Medulla oblongata (tissue), 1 donor: Measurements from ENCODE around the gene SLC35E2B.
A peak's percentile ranks its signal among the peaks of the same experiment; 100 is the strongest.
"Not testable (repeated sequence)": the region's sequence is repeated elsewhere in the genome, so short reads cannot be mapped to it uniquely, and the experiment has no call there.

Experiments used
- DNase-seq: peaks from one replicate; pipeline ENCODE4 v3.0.0-alpha.2; 2015; ENCODE audit errors: extremely low spot score

Gene SLC35E2B

DNA sequence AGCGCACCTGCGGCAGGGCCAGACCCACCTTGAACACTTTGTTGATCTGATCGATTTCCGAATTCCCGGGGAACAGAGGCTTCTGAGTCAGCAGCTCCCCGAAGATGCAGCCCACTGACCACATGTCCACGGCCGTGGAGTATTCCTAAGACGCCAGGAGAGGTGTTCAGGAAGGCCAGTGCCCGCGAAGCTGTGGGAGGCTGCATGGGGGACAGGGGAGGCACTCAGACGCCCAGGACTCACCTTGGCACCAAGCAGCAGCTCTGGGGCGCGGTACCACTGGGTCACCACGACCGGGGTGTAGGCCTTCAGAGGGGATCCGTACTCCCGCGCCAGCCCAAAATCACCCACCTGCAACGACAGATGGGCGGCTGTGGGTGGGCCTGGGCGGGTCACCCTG, 11.2 kb upstream of the SLC35E2B start:
- no peak for DNase-seq

DNA sequence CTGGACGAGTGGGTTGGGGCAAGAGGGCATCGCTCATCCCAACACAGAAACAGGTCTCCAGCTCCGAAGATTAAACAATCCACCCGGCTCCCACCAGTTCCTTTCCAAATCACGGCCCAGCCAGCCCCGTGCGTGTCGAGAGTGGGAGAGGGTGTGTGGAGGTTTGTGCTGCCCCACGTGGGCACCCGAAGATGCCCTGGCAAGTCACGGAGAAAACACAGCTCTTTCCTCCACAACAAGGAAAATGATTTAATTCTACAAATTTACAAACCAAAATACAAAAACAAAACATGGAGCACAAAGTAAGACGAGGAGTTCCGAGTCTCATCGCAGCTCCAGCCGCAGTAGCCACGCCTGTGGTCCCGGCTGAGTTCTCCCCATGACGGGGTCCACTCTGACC, 9.9 kb upstream of the SLC35E2B start:
- DNase-seq: not testable (repeated sequence)

DNA sequence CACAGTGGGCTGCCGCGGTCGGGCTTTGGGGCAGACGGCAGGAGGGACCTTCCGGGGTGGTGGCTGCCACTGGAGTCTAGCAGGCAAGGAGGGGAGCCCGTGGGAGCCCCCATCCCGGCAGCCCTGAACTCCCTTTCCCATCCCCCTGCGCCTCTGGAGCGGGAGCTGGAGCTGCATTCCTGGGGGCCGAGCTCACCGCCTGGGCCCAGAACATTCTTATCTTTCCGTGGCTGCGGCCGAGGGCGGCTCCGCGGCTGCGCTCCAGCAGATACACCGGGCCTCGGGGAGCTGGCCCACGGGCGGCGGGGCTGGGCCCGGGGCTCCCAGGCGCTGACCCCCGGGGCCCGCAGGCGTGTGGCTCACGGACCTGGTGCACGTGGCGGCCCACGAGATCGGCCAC, 8.0 kb upstream of the SLC35E2B start:
- DNase-seq: not testable (repeated sequence)

DNA sequence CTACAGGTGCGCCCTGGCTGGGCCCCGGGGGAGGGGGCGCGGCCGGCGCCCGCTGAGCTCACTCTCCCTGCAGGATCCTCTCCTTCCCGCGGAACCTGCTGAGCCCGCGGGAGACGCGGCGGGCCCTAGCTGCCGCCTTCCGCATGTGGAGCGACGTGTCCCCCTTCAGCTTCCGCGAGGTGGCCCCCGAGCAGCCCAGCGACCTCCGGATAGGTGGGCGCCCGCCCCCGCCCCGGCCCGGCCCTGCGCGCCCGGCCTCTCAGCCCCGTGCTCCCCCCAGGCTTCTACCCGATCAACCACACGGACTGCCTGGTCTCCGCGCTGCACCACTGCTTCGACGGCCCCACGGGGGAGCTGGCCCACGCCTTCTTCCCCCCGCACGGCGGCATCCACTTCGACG, 7.5 kb upstream of the SLC35E2B start:
- DNase-seq: not testable (repeated sequence)

DNA sequence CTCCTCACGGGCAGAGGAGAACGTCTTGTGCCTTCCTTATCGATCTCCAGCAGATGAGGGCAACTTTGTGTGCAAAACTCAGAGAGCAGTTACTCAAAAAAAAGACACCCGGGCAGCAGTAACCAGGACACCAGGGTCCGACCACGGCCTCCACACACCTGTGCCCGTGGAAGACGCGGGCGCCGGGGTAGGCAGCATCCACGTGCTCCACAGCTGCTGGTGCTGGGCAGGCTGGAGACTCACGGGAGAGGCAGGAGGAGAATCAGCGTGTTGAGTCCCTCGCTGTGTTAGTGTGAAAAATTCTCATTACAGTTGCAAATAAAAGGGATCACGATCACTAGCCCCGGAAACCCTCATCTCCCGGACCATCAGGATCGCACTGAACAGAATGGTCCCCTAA, 6.5 kb upstream of the SLC35E2B start:
- DNase-seq: not testable (repeated sequence)

DNA sequence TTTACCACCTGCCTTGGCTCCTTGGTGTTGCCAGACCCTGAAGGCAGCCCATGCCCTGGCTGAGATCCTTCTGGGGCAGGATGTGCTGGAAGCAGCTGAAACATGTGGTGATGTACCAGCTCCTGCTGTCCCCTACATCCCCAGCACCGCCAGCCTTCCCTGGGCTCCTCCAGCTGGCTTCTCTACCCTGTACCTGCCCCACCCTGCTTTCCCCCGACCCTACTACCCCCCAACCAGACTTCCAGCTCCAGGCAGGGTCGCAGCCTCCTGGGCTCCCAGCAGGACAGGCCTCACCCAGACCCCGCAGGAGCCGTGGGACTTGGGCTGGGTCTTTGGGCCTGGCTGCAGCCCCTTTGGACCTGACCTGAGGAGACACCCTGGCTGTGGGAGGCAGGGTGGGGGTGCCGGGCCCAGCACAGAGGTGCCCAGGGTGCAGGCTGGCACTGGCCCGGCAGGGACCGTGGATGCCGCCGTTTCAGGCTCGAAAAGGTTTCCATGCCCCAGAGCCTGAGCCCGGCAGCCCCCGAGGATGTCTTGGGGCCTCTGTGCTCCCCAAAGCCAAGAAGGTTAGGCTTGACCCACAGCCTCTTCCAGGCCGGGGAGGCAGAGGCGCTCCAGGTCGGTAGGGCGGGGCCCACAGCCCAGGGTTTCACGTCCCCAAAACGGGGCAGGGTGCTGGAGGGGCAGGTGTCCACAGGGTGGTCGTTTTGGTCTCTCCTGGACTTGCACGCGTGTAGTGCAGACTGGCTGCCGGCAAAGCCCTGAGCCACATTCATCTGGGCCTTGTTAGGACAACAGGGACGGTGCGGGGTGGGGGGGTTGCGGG, 5.0 kb upstream of the SLC35E2B start:
- not testable (repeated sequence) for DNase-seq

DNA sequence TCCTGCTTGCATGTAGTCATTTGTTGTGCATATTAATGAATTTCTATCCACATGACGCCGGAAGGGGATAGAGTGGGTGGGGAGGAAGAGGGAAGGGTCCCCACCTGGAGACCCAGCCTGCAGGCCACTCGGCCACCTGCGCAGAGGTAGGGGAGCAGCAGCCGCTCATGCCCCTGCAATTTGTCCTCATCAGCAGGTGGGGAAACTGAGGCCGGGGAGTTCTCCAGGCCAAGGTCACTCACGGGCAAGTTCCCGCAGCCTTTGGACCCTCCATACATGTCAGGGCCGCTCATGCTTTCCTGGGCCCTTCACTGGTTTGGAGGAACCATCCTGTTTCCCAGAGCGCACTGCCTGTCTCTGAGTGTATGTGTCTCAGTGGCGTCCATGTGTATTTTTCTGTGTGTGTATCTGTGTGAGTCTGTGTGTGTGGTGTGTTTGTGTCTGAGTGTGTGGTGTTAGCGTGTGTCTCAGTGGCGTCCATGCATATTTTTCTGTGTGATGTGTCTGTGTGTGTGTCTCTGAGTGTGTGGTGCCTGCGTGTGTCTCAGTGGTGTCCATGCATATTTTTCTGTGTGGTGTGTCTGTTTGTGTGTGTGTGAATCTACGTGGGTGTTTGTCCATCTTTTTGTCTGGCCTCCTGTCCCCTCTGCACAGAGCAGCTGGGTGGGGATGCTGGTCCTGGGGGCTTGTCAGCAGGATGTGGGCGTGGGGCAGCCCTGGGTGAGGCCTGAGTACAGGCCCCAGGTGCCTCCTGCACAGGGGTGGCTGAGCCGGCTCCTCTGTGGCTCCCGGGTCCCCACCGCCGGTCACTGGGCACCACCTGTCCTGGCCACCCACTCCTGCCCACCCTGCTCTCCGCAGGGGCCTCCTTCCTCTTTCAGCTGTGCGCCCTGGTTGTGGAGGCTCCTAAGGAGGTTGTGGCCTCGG, 4.1 kb upstream of the SLC35E2B start:
- not testable (repeated sequence) for DNase-seq

DNA sequence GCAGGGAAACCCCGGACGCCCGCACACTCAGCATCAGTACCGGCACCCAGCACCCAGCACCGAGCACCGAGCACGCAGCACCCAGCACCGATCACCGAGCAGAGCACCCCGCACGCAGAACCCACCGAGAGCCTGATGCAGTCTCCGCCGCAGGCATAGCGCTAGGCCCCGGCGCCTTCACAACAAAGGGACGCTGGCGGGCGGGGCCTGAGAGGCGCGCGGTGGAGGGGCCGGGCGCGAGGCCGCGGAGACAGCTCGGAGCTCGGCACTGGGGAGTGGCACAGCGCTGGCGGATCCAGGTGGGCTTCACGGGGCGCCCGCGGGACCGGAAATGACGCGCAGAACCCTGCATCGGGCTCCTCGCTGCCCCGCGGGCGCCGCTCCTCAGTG, 276 bp downstream of the SLC35E2B start:
- DNase-seq: peak; percentile 40

DNA sequence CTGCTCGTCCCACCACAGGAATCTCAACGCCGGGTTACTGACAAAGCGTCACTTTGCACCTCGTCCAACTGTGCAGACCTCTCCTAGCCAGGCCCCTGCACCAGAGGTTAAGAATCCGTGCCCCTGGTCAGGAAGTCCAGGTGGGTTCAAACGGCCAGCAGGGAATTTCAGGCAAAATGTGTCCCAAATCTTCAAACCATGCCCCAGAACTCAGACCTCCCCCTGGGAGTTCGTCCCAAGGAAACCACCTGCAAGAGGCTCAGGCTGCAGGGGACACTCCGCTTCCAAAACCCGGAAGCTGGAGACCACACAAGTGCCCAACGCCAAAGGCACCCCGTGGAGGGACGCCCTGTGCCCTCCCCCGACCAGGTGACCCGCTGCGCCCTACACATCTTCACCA, 1.2 kb downstream of the SLC35E2B start:
- not testable (repeated sequence) for DNase-seq

DNA sequence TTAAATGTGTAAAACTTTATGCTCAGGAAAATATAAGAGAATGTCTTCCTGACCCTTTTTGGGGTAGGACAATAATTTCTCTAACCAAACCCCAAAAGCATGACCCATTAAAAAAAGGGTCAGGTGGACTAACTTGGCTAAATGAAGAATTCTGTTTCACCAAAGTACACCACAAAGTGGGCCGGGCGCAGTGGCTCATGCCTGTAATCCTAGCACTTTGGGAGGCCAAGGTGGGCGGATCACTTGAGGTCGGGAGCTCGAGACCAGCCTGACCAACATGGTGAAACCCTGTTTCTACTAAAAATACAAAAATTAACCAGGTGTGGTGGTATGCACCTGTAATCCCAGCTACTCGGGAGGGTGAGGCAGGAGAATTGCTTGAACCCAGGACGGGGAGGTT, 3.1 kb downstream of the SLC35E2B start:
- not testable (repeated sequence) for DNase-seq

DNA sequence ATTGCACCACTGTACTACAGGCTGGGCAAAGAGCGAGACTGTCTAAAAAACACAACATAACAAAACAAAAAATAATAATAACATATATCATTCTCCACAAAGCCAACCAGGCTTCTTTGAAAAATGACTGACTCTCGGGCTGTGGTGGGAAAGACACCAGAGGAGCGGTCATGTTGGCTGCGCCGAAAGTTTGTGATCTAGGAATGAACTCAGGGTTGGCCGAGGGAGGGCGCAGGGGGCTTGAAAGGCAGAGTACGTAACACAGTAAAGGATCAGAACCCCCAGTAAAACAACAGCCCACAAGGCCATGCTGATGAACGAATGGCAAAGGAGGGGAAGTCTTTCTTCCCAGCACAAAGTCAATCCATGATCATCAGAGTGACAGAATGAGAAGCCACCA, 4.7 kb downstream of the SLC35E2B start:
- DNase-seq: no peak

DNA sequence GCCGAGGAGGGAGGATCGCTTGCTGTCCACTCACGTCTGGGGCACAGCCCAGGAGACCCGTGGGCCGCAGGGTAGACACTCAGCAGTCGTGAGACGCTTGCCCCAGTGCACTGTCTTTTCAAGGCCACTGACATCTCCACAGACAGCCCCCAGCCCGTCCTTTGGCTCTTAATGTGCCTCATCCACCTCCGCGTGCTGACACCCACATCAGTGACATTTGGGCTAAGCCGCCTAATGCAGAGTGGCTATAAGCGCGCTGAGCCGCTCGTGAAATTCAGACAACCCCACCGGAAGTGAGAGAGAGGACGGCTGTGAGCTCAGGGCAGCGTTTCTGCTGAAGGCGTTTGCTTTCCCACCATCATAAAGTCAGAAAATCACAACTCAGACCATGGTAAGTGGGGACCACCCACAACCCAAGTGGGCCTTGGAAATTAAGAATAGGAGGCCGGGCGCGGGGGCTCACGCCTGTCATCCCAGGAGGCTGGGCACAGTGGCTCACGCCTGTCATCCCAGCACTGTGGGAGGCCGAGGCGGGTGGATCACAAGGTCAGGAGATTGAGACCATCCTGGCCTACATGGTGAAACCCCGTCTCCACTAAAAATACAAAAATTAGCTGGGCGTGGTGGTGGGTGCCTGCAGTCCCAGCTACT, 8.4 kb downstream of the SLC35E2B start:
- no peak for DNase-seq

DNA sequence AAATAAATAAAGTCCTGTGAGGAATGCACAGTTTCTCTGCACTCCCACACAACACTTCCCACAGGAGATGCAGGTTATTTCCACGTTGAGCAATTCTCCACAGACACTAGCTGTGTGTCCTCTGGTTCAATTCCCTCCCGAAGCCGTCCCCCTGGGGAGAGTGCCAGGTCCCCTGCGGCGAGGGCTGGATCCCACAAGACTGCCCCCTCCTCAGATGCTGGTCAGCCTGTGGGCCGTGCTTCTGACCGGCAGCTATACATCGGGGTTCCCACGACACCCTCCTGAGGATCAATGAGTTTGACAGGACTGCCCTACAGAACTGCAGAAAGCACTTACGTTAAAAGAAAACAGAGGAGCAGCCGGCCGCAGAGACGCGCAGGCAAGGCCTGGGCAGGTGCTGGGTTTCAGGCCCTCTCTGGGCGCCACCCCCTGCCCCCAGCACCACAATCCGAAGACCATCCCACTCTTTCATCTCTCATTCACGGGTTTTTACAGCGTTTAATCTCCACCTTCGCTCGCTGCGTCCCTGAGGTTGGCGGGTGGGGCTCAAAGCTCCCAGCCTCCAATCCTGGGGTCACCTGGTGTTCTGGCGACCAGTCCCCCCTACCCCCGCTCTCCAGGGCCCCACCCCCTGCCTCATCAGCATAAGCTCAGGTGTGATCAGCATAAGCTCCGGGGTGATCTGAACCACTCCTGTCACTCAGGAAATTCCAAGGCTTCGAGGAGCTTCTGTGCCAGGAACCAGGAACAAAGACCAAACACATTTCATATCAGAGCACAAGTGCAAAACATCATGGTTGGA, 9.3 kb downstream of the SLC35E2B start:
- no peak for DNase-seq

DNA sequence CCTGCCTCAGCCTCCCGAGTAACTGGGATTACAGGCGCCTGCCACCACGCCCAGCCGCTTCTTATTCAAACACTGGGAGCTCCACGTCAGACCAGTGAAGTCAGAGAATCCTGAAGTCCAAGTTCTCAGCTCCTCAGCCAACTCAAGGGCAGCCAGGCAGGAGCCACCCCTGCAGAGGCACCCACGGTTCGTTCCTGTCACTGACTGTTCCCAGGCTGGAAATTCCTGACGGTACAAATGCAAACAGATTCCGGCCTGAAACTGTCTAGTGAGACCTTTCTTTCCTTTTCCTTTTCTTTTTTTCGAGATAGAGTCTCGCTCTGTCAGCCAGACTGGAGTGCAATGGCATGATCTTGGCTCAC, 11.7 kb downstream of the SLC35E2B start:
- no peak for DNase-seq

DNA sequence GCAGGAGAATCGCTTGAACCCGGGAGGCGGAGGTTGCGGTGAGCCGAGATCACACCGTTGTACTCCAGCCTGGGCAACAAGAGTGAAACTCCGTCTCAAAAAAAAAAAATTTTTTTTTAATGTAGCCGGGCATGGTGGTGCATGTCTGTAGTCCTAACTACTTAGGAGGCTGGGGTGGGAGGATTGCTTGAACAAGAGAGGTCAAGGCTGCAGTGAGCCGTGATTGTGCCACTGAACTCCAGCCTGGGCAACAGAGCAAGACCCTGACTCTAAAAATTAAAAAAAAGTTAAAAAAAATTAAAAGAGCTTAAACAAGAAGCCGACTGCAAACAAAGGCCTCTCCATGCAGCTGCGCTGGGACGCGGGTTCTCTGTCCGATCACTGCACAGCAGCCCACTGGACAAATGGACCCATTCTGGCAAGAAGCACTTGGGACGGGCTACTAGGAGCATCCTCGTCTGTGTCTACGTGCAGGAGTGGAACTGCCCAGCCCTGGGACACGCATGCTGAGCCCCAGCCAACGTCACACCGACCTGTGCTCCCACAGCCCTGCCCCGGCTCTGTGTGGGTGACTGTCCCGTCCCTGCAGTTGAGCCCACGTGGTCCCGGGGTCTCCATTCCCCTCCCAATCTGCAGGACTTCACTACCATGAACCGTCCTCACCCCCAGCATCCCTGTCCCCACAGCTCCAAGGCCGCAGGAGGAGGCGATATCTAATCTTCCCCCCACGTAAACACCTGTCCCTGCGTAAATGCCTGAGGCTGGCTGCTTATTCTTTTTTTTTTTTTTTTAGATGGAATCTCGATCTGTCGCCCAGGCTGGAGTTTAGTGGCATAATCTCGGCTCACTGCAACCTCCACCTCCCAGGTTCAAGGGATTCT, 12.3 kb downstream of the SLC35E2B start:
- DNase-seq: no peak

DNA sequence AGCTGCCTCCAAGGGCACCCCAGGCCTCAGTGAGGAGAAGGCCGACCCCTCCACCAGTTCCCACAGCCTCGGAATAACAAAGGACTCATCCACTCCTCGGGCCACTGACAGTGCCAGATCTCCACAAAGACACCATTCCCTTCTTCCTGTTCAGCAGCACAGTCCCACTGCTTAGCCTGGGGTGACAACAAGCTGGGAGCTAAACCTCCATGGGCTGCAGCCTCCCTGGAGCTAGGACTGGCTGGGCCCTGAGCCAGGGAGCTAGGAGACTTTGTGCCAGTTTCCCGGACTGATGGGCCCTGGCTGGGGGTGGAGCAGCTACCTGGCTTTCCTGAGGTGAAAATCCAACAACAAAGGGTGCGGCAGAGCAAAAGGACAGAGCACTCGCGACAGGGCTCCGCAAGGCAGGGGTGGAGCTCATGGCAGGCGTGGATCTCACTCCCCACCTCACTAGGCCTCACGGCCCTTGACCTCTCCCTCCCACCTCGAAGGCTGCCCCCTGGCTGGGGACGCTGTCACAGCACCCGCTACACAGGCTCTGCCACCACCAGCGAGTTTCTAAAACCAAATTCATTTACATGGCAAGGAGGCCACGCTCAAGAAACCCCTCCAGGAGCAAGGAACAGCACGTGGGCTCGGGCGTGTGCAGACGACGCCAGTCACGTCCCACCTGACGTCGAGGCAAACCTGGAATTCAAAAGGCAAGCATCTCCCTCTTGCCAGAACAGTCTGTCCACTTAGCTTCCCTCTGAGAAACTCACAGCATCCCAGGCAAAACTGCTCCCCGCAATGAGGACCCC, 13.8 kb downstream of the SLC35E2B start:
- DNase-seq: peak; percentile 30

DNA sequence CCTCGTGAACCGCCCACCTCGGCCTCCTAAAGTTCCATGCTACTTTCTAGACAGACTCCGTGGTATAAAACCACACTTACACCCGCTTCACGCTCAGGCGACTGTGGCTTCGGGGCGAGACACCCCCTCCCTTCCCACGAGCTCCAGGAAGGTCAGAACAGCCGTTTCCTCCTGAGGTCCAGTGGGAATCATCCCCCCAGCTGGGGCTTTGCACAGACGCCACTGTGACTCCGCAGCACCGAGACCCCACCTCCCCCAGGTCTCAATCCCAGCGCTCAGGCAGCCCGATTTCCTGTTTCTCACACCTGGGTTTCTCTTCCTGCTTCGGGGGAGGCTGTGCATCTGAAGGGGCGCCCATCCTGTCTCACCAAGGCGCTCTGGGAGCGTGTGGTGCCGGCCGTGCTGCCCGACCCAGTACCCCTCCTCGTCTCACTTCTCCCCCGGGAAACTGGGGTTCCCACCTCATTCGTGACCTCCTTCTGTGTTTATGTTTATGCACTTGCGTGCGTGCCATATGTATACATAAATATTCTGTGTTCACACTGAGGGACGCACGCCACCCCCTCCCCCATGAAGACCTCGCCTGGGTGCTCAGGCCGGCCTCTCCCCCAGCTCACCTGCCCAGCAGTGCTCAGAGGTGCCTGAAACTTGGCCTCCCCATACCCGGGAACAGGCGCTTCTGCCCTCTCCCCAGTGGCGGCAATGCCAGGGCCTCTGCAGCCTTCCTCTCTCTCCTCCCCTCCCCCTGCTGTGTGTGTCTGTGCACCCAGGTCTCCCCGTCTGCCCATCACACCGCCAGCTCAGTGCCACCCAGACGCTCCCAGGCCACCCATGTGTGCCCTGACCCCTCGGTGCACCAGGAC, 14.6 kb downstream of the SLC35E2B start:
- DNase-seq: no peak

DNA sequence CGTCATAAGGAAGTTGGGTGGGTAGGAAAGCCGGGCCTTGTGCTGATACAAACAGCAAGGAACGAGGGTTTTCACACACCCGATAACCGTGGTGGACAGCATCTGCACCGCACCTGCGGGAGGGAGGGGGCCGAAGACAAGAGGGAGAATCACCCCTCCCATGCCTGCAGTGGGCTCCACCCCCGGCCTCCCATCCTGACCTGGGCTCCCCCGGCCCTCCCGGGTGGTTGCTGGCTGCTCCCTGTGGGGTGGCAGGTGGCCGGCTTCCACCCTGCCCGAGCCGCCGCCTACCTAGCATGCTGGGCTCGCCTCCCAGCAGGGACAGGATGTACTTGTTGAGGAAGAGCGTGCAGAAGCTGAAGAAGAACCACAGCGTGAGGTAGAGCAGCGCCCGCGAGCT, 16.5 kb downstream of the SLC35E2B start:
- not testable (repeated sequence) for DNase-seq

DNA sequence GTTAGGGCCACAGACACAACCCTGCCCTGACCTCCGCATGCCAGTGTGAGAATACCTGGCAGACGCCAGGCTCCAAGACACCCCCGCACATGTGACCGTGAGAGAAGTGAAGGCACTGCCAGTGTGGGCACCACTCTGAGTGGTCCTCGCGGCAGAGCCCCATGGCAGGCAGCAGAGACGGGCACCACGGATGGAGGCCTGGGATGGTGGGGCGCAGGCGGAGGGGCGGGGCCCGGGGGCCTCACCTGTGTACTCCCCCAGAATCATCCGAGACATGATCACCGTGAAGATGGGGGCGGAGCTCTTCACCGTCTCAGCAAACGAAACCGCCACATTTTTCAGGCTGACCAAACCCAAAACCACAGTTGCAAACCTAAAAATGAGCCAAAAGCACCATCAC, 17.4 kb downstream of the SLC35E2B start:
- DNase-seq: not testable (repeated sequence)
